GM23248 (cell line): ENCODE results near the gene CD19.

Source experiments
- EZH2 ChIP-seq: fragments of 200-600 bp; sonication (generic); IDR thresholded peaks from 2 replicates; pipeline ENCODE4 v1.6.1; 2018; ENCODE audit warnings: antibody characterized with exemption, mild to moderate bottlenecking; ENCODE audit not compliant: insufficient read depth, poor library complexity, severe bottlenecking
- EZH2phosphoT487 ChIP-seq: fragments of 200-600 bp; sonication (generic); IDR thresholded peaks from 2 replicates; pipeline ENCODE4 v1.6.1; 2018; ENCODE audit warnings: antibody characterized with exemption, moderate library complexity, mild to moderate bottlenecking, low read depth; ENCODE audit not compliant: insufficient read depth

GRCh38 chr16:28904828-28905227 is 26.9 kb upstream of the CD19 start:
- TF ChIP-seq EZH2 (no peak), EZH2phosphoT487 (no peak)
